ENCODE results near the gene RASA4B. TPM values are rescaled to one million over a fixed set of nuclear protein-coding genes. Genes with fewer than 3 reads are reported as not detected.

The RASA4B gene
- total RNA-seq, 1 experiment from 2014 or later = 6.0 TPM

DNA sequence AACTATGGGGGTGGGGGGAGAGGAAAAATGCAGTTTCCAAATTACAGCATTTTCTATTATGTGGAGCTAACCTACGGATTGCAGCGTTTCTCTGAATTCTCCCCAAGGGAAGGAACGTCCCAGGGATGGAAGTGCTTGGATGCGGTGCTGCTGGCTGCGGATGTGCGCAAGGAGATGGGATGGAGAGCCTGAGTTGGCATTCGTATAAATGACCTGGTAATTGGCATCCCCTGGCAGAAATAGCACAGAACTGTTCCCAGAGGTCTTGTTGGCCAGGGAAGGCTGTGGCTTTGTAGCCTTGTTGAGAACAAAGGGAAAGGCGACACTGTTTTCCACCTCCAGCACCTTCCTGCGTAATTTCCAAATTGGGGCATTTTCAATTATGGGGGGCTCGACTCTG lies 81.5 kb downstream of the RASA4B start (continued):
- TF ChIP-seq ELF1 (IDR thresholded peaks at IDR 0.05; ENCODE audit: borderline replicate concordance, low read depth) (no peak), RAD21 (IDR thresholded peaks at IDR 0.05; ENCODE audit: low read depth) (no peak), SRF (IDR thresholded peaks at IDR 0.05; ENCODE audit: low read depth) (no peak)
- TF ChIP-seq, protein P1, sequence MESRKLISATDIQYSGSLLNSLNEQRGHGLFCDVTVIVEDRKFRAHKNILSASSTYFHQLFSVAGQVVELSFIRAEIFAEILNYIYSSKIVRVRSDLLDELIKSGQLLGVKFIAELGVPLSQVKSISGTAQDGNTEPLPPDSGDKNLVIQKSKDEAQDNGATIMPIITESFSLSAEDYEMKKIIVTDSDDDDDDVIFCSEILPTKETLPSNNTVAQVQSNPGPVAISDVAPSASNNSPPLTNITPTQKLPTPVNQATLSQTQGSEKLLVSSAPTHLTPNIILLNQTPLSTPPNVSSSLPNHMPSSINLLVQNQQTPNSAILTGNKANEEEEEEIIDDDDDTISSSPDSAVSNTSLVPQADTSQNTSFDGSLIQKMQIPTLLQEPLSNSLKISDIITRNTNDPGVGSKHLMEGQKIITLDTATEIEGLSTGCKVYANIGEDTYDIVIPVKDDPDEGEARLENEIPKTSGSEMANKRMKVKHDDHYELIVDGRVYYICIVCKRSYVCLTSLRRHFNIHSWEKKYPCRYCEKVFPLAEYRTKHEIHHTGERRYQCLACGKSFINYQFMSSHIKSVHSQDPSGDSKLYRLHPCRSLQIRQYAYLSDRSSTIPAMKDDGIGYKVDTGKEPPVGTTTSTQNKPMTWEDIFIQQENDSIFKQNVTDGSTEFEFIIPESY (IDR thresholded peaks at IDR 0.05; ENCODE audit: extremely low read depth, insufficient replicate concordance, low read length) = no peak

DNA sequence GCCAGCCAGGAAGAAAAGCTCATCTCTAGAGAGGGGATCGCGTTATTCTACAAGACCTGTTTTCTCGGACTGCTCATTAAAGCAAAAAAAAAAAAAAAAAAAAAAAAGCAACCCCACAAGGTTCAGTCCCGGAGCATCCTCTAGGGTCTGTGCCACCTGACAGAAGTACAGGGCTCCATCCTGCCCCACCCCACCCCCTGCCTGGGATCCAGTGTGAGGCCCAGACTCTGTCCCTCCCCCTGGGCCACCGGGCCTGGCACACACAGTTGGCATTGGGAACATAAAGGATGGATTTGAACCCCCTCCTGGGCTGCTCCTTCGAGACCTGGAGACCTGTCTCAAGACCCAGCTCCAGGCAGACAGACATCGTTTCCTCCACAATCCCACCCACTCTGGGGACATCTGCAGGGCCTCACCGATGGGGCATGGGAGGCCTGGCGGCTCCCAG lies 83.5 kb downstream of the RASA4B start:
- ChIA-PET POLR2A (no interaction called here), RAD21 (ENCODE audit: low non-redundant PET in 1 of 2, low total read pairs in 2 of 2, uncharacterized antibody in 2 of 2, unreplicated experiment in 2 of 2) (no interaction called here), CTCF (interaction anchor here (0.7 kb wide), 1 partner anchor 399 kb away, joined by 3 read pairs; no protein-coding TSS in a partner anchor)
- intact Hi-C loops (cut with micrococcal nuclease) = no loop called here
- BruUV-seq (replicated peaks) = TSS peak; percentile 32
- peak overlapping the region; percentile 52; the same call in 1 of the 2 replicates for H3K27ac ChIP-seq (ENCODE audit: low read depth, low read length)
- H2AFZ ChIP-seq (ENCODE audit: low read depth, low read length, poor library complexity, severe bottlenecking) = no peak overlapping the region
- H3K9ac ChIP-seq (ENCODE audit: low read length) = peak overlapping the region; percentile 73
- no peak for DNase-seq (ENCODE audit: low read depth, low spot score)
- no peaks in the 10 kb centered on the region for H3K9me3 ChIP-seq (ENCODE audit: control insufficient read depth in 1 of 2, insufficient read depth in 1 of 2, low read depth in 1 of 2, low read length in 2 of 2)
- H3K4me1 ChIP-seq (ENCODE audit: control insufficient read depth in 1 of 2, insufficient read depth in 2 of 2, low read length in 2 of 2) = peaks cover 17 to 47% of the 10 kb centered on the region in 2 experiments
- H3K4me2 ChIP-seq (ENCODE audit: low read length) = peak overlapping the region; percentile 92
- H3K36me3 ChIP-seq (ENCODE audit: control insufficient read depth in 1 of 2, insufficient read depth in 2 of 2, low read length in 2 of 2) = 0 out of 4 replicates have a peak, but pooled peaks cover 0 to 3% of the 10 kb centered on the region in 2 experiments
- peak overlapping the region; percentile 55 to 70 for H3K4me3 ChIP-seq (replicated peaks in 1 of 2; ENCODE audit: low read depth in 1 of 2, low read length in 2 of 2)
- TF ChIP-seq, protein P2, sequence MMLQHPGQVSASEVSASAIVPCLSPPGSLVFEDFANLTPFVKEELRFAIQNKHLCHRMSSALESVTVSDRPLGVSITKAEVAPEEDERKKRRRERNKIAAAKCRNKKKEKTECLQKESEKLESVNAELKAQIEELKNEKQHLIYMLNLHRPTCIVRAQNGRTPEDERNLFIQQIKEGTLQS (IDR thresholded peaks at IDR 0.05) = no peak
- TF ChIP-seq EZH2phosphoT487 (IDR thresholded peaks at IDR 0.05; ENCODE audit: borderline replicate concordance) = no peak
- no peak for TF ChIP-seq SIN3A (IDR thresholded peaks at IDR 0.05; ENCODE audit: low read depth)
- no peak for TF ChIP-seq RAD21 (IDR thresholded peaks at IDR 0.05; ENCODE audit: low read depth)
- TF ChIP-seq SRF (IDR thresholded peaks at IDR 0.05; ENCODE audit: low read depth) = no peak
- TF ChIP-seq TCF7L2 (IDR thresholded peaks at IDR 0.05; ENCODE audit: borderline replicate concordance, extremely low read depth, insufficient read depth, insufficient read length) = no peak
- TF ChIP-seq CBX3 (IDR thresholded peaks at IDR 0.05; ENCODE audit: low read depth) = no peak
- TF ChIP-seq POLR2AphosphoS5 (IDR thresholded peaks at IDR 0.05; ENCODE audit: low read depth, low read length) = no peak
- no peak for TF ChIP-seq CEBPB (IDR thresholded peaks at IDR 0.05; ENCODE audit: low read depth)
- no peak for TF ChIP-seq EGR1 (IDR thresholded peaks at IDR 0.05; ENCODE audit: low read depth)
- no peak for TF ChIP-seq JUND (IDR thresholded peaks at IDR 0.05)
- H3K79me2 ChIP-seq (ENCODE audit: insufficient read depth, low read length) = no peaks in the 10 kb centered on the region; the same call in 1 of the 2 replicates
- H3K9me2 ChIP-seq (ENCODE audit: insufficient read depth) = no peaks in the 10 kb centered on the region
- H3K27me3 ChIP-seq (ENCODE audit: insufficient read depth, low read length) = no peaks in the 10 kb centered on the region
- H4K20me1 ChIP-seq (ENCODE audit: insufficient read depth) = no peaks in the 10 kb centered on the region
- ATAC-seq = peak; percentile 36
